DMS53 treated with DMSO at 0.1 percent for 48 hours (cell line): Measurements from ENCODE around the gene NTN1.
"Not testable (repeated sequence)": the region's sequence is repeated elsewhere in the genome, so short reads cannot be mapped to it uniquely, and the experiment has no call there.

Source experiments
- DNase-seq: peaks from one replicate; lab custom pipeline; 2025; ENCODE audit not compliant: unreplicated experiment; lab: John Stamatoyannopoulos, UW

The NTN1 gene

GRCh38 chr17:9080296-9080914 is 59.1 kb downstream of the NTN1 start:
- DNase-seq: no peak

- no peak for DNase-seq
Measured at GRCh38 chr17:9080983-9081382, 59.7 kb downstream of the NTN1 start.

GRCh38 chr17:9086577-9086976 is 65.3 kb downstream of the NTN1 start:
- DNase-seq: no peak

- DNase-seq: no peak
Measured at GRCh38 chr17:9087921-9088320, 66.6 kb downstream of the NTN1 start.

- no peak for DNase-seq
Measured at GRCh38 chr17:9090641-9091096, 69.4 kb downstream of the NTN1 start.

GRCh38 chr17:9094193-9094592 is 72.9 kb downstream of the NTN1 start:
- no peak for DNase-seq

GRCh38 chr17:9095390-9095789 is 74.1 kb downstream of the NTN1 start:
- no peak for DNase-seq

- no peak for DNase-seq
Measured at GRCh38 chr17:9098242-9098825, 77.0 kb downstream of the NTN1 start.

GRCh38 chr17:9101356-9101755 is 80.0 kb downstream of the NTN1 start:
- no peak for DNase-seq

GRCh38 chr17:9103193-9103592 is 81.9 kb downstream of the NTN1 start:
- DNase-seq: not testable (repeated sequence)

- no peak for DNase-seq
Measured at GRCh38 chr17:9104370-9105041, 83.2 kb downstream of the NTN1 start.

GRCh38 chr17:9105068-9105868 is 84.0 kb downstream of the NTN1 start:
- DNase-seq: no peak

GRCh38 chr17:9106278-9106677 is 85.0 kb downstream of the NTN1 start:
- not testable (repeated sequence) for DNase-seq

- no peak for DNase-seq
Measured at GRCh38 chr17:9107527-9107926, 86.2 kb downstream of the NTN1 start.

GRCh38 chr17:9108146-9108545 is 86.8 kb downstream of the NTN1 start:
- DNase-seq: no peak

- DNase-seq: no peak
Measured at GRCh38 chr17:9109933-9110332, 88.6 kb downstream of the NTN1 start.

- DNase-seq: no peak
Measured at GRCh38 chr17:9110501-9110900, 89.2 kb downstream of the NTN1 start.

GRCh38 chr17:9115214-9116191 is 94.2 kb downstream of the NTN1 start:
- DNase-seq: no peak

GRCh38 chr17:9116311-9116835 is 95.1 kb downstream of the NTN1 start:
- no peak for DNase-seq

- DNase-seq: no peak
Measured at GRCh38 chr17:9116861-9117568, 95.7 kb downstream of the NTN1 start.
